HepG2 (cell line): ENCODE measurements around the gene EIF4G3. TPM values are rescaled to one million over a fixed set of nuclear protein-coding genes. Genes with fewer than 3 reads are reported as not detected.
A peak's percentile ranks its signal among the peaks of the same experiment; 100 is the strongest.

Source experiments
- ATAC-seq: fragments of 200-7000 bp; cut with Tn5 transposase; 3 replicates; pipeline ENCODE4 v1.9.1; 2020; ENCODE audit warnings: mild to moderate bottlenecking, moderate library complexity
- BruUV-seq: library from RNA; stranded (reverse); fragments of 400-500 nt; replicated peaks from 2 replicates; lab custom pipeline; 2021; lab: Mats Ljungman, UMichigan
- CTCF ChIA-PET: fragments of 300-600 bp; formaldehyde crosslinking; extraction: SDS; loops from one replicate; lab custom pipeline; 2021; ENCODE audit warnings: low total read pairs, inconsistent platforms, low intra/inter-chr PET ratio; lab: Yijun Ruan, JAX
- POLR2A ChIA-PET: fragments of 350-600 bp; sonication (Branson Sonifier 250); formaldehyde crosslinking; loops from one replicate; lab custom pipeline; 2020; ENCODE audit warnings: antibody characterized with exemption, inconsistent platforms; lab: Yijun Ruan, JAX
- DNase-seq: peaks from one replicate; pipeline ENCODE4 v3.0.0-alpha.2; 2015; ENCODE audit warnings: low spot score
- FAIRE-seq: peaks from 3 replicates; lab custom pipeline; 2011; peaks lifted over from hg19 to GRCh38; lab: Jason Lieb, UNC
- H2AFZ ChIP-seq: one replicate; pipeline ENCODE4 v1.6.1; 2011; ENCODE audit warnings: low read length, inconsistent platforms
- H3K27ac ChIP-seq: fragments of 300-600 bp; 3 replicates; pipeline ENCODE4 v1.8.0; 2011; ENCODE audit warnings: mixed run types, mild to moderate bottlenecking, mixed read lengths, low read length, inconsistent platforms; ENCODE audit not compliant: insufficient read depth; ENCODE audit errors: extremely low read length
- H3K27me3 ChIP-seq, 2 experiments: fragments of 200-600 bp in 1 of 2; 2 replicates in 1 of 2; 3 replicates in 1 of 2; pipeline versions ENCODE4 v1.6.0 to v1.8.0; 2011; ENCODE audit warnings: low read length in 2 of 2, mild to moderate bottlenecking in 2 of 2, moderate library complexity in 2 of 2, inconsistent platforms in 1 of 2; ENCODE audit not compliant: insufficient read depth in 2 of 2, control insufficient read depth in 1 of 2
- H3K36me3 ChIP-seq, 2 experiments: fragments of 200-600 bp in 1 of 2; replicated peaks in 1 of 2; 2 replicates in 1 of 2; 3 replicates in 1 of 2; pipeline versions ENCODE4 v1.5.1 to v1.8.0; 2011; ENCODE audit warnings: low read length in 2 of 2, inconsistent platforms in 1 of 2; ENCODE audit not compliant: insufficient read depth in 2 of 2, control insufficient read depth in 1 of 2
- H3K4me1 ChIP-seq: 2 replicates; pipeline ENCODE4 v1.5.1; 2012; ENCODE audit warnings: low read length, inconsistent platforms; ENCODE audit not compliant: insufficient read depth
- H3K4me2 ChIP-seq: 2 replicates; pipeline ENCODE4 v1.6.0; 2011; ENCODE audit warnings: low read depth, low read length, inconsistent platforms
- H3K4me3 ChIP-seq, 3 experiments: fragments of 200-600 bp in 1 of 3; sonication (generic), shearing (Covaris generic) in 1 of 3; replicated peaks in 1 of 3; 2 replicates each; pipeline ENCODE4 v1.5.1; 2011 to 2016; ENCODE audit warnings: low read length in 3 of 3, inconsistent platforms in 2 of 3, low read depth in 2 of 3, mild to moderate bottlenecking in 2 of 3, control low read depth in 1 of 3, mixed read lengths in 1 of 3; ENCODE audit not compliant: insufficient read depth in 1 of 3
- H3K79me2 ChIP-seq: one replicate; pipeline ENCODE4 v1.6.1; 2011; ENCODE audit warnings: low read length, inconsistent platforms; ENCODE audit not compliant: insufficient read depth
- H3K9ac ChIP-seq: 2 replicates; pipeline ENCODE4 v1.6.0; 2011; ENCODE audit warnings: mild to moderate bottlenecking, low read depth, low read length, inconsistent platforms; ENCODE audit not compliant: insufficient read depth
- H3K9me3 ChIP-seq: 2 replicates; pipeline ENCODE4 v1.5.1; 2012; ENCODE audit warnings: mild to moderate bottlenecking, low read length
- H4K20me1 ChIP-seq: 2 replicates; pipeline ENCODE4 v1.6.0; 2011; ENCODE audit warnings: inconsistent platforms, mild to moderate bottlenecking, low read length, moderate library complexity; ENCODE audit not compliant: insufficient read depth
- CREM ChIP-seq, 2 experiments: sonication (generic) in 1 of 2; formaldehyde crosslinking in 1 of 2; IDR thresholded peaks; 2 replicates each; pipeline versions ENCODE4 v1.4.0 to v1.6.1; 2016 to 2020; ENCODE audit warnings: antibody characterized with exemption in 1 of 2, mild to moderate bottlenecking in 1 of 2, missing genetic modification reagents in 1 of 2
- HNRNPL ChIP-seq: fragments of 200-400 bp; formaldehyde crosslinking; IDR thresholded peaks from 2 replicates; pipeline ENCODE4 v1.6.1; 2017; ENCODE audit warnings: mild to moderate bottlenecking, low read depth, low read length
- HOXA5 ChIP-seq: sonication (generic); formaldehyde crosslinking; IDR thresholded peaks from 2 replicates; pipeline ENCODE4 v1.4.0; 2020; ENCODE audit warnings: missing genetic modification reagents
- MIXL1 ChIP-seq: IDR thresholded peaks from 2 replicates; pipeline ENCODE4 v1.6.1; 2016
- NFE2L1 ChIP-seq: sonication (generic); formaldehyde crosslinking; IDR thresholded peaks from 2 replicates; pipeline ENCODE4 v1.4.0; 2020; ENCODE audit warnings: missing genetic modification reagents, mild to moderate bottlenecking, borderline replicate concordance
- PPARG ChIP-seq: conservative IDR thresholded peaks from 2 replicates; pipeline ENCODE4 v1.6.1; 2016; ENCODE audit warnings: missing biosample characterization, missing genetic modification reagents
- RFX5 ChIP-seq: IDR thresholded peaks from 2 replicates; pipeline ENCODE4 v1.6.1; 2011; ENCODE audit warnings: low read depth, low read length, improper control_type of control experiment
- SSRP1 ChIP-seq: IDR thresholded peaks from 2 replicates; pipeline ENCODE4 v1.6.1; 2016; ENCODE audit warnings: control low read depth
- TOPORS ChIP-seq: sonication (generic); formaldehyde crosslinking; IDR thresholded peaks from 2 replicates; pipeline ENCODE4 v1.8.0; 2023; ENCODE audit warnings: mild to moderate bottlenecking, missing genetic modification reagents
- ZBTB1 ChIP-seq: sonication (generic); formaldehyde crosslinking; IDR thresholded peaks from 2 replicates; pipeline ENCODE4 v1.4.0; 2020; ENCODE audit warnings: missing genetic modification reagents, borderline replicate concordance
- ZFP1 ChIP-seq: IDR thresholded peaks from 2 replicates; pipeline ENCODE4 v1.6.1; 2016
- ZNF883 ChIP-seq: sonication (generic); formaldehyde crosslinking; IDR thresholded peaks from 2 replicates; pipeline ENCODE4 v1.5.1; 2020; ENCODE audit warnings: mild to moderate bottlenecking, missing genetic modification reagents; ENCODE audit errors: not compliant biosample characterization
- WGBS: methylation state at CpG from one replicate; pipeline ENCODE4 v1.1.6; 2017; ENCODE audit warnings: low lambda C conversion rate; 5-methylcytosine and 5-hydroxymethylcytosine counted together
- in situ Hi-C: cut with HindIII; loops from 2 replicates; pipeline ENCODE4 v1.10.0; 2017; ENCODE audit warnings: low pct_unique_long_range_greater_than_20kb; ENCODE audit not compliant: extremely low pct_ligation_motif_present
- intact Hi-C: fragments of 100-400 bp; cut with micrococcal nuclease; formaldehyde crosslinking; loops from one replicate; pipeline ENCODE4 v1.10.0; 2022; ENCODE audit not compliant: unreplicated experiment
- polyA plus RNA-seq, 8 experiments: library from polyadenylated mRNA; depleted of rRNA in 3 of 8; stranded (reverse) in 7 of 8; unstranded in 1 of 8; fragments of >200 nt; fragmentation: Illumina TruSeq in 4 of 8; extraction: Trizol in 4 of 8; gene quantifications; 2 replicates each; pipeline versions ENCODE4 v1.2.1 to v1.2.3, GENCODE V29; 2011 to 2016; ENCODE audit warnings: low read depth in 4 of 8, missing spikeins in 1 of 8, mixed read lengths in 1 of 8; ENCODE audit not compliant: insufficient read depth in 1 of 8
- total RNA-seq, 5 experiments: library from RNA; depleted of rRNA; stranded (reverse); fragments of >200 nt; fragmentation: Illumina TruSeq; extraction: Trizol; gene quantifications; 2 replicates each; pipeline ENCODE4 v1.2.3, GENCODE V29; 2016; ENCODE audit warnings: low read depth in 1 of 5
- TF ChIP-seq, protein P1 (sequence below): sonication (generic); formaldehyde crosslinking; IDR thresholded peaks from 2 replicates; pipeline ENCODE4 v1.4.0; 2020; ENCODE audit warnings: missing genetic modification reagents
- TF ChIP-seq, protein P2 (sequence below): sonication (generic); formaldehyde crosslinking; IDR thresholded peaks from 2 replicates; pipeline ENCODE4 v1.5.1; 2020; ENCODE audit warnings: missing genetic modification reagents, mild to moderate bottlenecking, borderline replicate concordance
- TF ChIP-seq, protein P3 (sequence below): sonication (generic); formaldehyde crosslinking; IDR thresholded peaks from 2 replicates; pipeline ENCODE4 v1.5.0; 2020; ENCODE audit warnings: missing genetic modification reagents, mild to moderate bottlenecking, borderline replicate concordance

Gene EIF4G3
- total and polyA plus RNA-seq, 2 of the 13 experiments (the other 11 are each of a cell fraction or from before 2014, with no cell fraction given), result 22.2 to 27.6 TPM

DNA sequence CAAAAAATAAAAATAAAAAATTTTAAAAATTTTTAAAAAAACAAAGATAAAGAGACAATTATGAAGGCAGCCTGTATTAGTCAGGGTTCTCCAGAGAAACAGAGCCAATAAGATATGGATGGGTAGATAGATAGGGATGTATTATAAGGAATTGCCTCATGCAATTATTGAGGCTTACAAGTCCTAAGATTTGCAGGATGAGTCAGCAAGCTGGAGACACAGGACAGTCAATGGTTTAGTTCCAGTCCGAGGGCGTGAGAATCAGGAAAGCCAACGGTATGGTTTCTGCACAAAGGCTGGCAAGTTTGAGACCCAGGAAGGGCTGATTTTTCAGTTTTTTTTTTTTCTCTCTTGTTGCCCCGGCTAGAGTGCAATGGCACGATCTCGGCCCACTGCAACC lies 24.1 kb upstream of the EIF4G3 start:
- H4K20me1 ChIP-seq, result no peaks in the 10 kb centered on the region
- CTCF ChIA-PET, result no interaction called here
- H3K27ac ChIP-seq, result no peak overlapping the region
- no peak overlapping the region for H2AFZ ChIP-seq
- ATAC-seq (no peak), FAIRE-seq (no peak), DNase-seq (no peak)
- intact Hi-C loops (no loop called here), in situ Hi-C loops (no loop called here)
- H3K9me3 ChIP-seq, result no peaks in the 10 kb centered on the region
- H3K79me2 ChIP-seq, result no peaks in the 10 kb centered on the region
- no peaks in the 10 kb centered on the region for H3K4me1 ChIP-seq
- no peaks in the 10 kb centered on the region; a peak in 1 of 5 replicates for H3K27me3 ChIP-seq
- no peak overlapping the region for H3K4me3 ChIP-seq
- WGBS, result 58% methylated on average over 6 of the region's 6 CpGs
- BruUV-seq, result no TSS peak
- POLR2A ChIA-PET, result no interaction called here
- H3K36me3 ChIP-seq, result no peaks in the 10 kb centered on the region
- no peak overlapping the region for H3K9ac ChIP-seq
- no peak overlapping the region for H3K4me2 ChIP-seq
- no peak for TF ChIP-seq NFE2L1 (CRISPR knock-in tag)
- no peak for TF ChIP-seq ZNF883 (CRISPR knock-in tag)
- no peak for TF ChIP-seq HOXA5 (CRISPR knock-in tag)
- no peak for TF ChIP-seq MIXL1
- TF ChIP-seq, protein P1, sequence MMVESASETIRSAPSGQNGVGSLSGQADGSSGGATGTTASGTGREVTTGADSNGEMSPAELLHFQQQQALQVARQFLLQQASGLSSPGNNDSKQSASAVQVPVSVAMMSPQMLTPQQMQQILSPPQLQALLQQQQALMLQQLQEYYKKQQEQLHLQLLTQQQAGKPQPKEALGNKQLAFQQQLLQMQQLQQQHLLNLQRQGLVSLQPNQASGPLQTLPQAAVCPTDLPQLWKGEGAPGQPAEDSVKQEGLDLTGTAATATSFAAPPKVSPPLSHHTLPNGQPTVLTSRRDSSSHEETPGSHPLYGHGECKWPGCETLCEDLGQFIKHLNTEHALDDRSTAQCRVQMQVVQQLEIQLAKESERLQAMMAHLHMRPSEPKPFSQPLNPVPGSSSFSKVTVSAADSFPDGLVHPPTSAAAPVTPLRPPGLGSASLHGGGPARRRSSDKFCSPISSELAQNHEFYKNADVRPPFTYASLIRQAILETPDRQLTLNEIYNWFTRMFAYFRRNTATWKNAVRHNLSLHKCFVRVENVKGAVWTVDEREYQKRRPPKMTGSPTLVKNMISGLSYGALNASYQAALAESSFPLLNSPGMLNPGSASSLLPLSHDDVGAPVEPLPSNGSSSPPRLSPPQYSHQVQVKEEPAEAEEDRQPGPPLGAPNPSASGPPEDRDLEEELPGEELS, result no peak

DNA sequence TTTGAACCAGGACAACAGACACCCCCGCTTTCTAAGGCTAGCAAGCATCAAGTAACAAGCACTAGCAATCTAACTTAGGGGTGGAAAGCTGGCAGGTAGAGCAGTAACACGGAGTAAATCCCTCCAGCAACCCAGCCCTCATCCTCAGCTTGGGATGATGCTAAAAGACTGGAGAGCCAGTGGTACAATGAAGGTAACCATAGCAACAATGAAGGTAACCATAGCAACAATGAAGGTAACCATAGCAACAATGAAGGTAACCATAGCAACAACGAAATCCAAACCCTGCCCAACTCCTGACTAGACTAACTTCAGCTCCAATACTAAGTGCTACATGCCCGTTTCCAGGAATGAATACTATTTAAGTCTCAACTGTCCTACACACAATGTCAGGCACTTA lies 22.2 kb upstream of the EIF4G3 start:
- DNase-seq (no peak), FAIRE-seq (no peak), ATAC-seq (no peak)
- Histone ChIP-seq H3K4me2 (no peak overlapping the region), H4K20me1 (no peaks in the 10 kb centered on the region), H3K4me3 (no peak overlapping the region), H3K36me3 (no peaks in the 10 kb centered on the region), H3K79me2 (no peaks in the 10 kb centered on the region), H3K4me1 (peaks cover 10% of the 10 kb centered on the region; the same call in 1 of the 2 replicates), H3K27me3 (no peaks in the 10 kb centered on the region; a peak in 1 of 5 replicates), H3K9me3 (no peaks in the 10 kb centered on the region), H3K27ac (no peak overlapping the region), H3K9ac (no peak overlapping the region), H2AFZ (no peak overlapping the region)
- no TSS peak for BruUV-seq
- in situ Hi-C loops, result loop anchor here (5.0 to 25.0 kb wide), 2 partner anchors 212 to 507 kb away; no protein-coding TSS in a partner anchor
- 0% methylated on average over 3 of the region's 4 CpGs for WGBS
- intact Hi-C loops, result no loop called here
- CTCF ChIA-PET, result no interaction called here
- POLR2A ChIA-PET, result no interaction called here
- TF ChIP-seq, protein P2, sequence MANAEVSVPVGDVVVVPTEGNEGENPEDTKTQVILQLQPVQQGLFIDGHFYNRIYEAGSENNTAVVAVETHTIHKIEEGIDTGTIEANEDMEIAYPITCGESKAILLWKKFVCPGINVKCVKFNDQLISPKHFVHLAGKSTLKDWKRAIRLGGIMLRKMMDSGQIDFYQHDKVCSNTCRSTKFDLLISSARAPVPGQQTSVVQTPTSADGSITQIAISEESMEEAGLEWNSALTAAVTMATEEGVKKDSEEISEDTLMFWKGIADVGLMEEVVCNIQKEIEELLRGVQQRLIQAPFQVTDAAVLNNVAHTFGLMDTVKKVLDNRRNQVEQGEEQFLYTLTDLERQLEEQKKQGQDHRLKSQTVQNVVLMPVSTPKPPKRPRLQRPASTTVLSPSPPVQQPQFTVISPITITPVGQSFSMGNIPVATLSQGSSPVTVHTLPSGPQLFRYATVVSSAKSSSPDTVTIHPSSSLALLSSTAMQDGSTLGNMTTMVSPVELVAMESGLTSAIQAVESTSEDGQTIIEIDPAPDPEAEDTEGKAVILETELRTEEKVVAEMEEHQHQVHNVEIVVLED, result no peak
- TF ChIP-seq PPARG (no peak), ZFP1 (CRISPR knock-in tag) (no peak), HNRNPL (no peak), ZBTB1 (no peak), SSRP1 (CRISPR knock-in tag) (no peak), CREM (IDR thresholded peaks at IDR 0.05) (no peak), CREM (CRISPR knock-in tag; IDR thresholded peaks at IDR 0.05) (no peak), RFX5 (peak; percentile 44; the same call in 1 of the 2 replicates), TOPORS (CRISPR knock-in tag) (no peak)
- TF ChIP-seq, protein P3, sequence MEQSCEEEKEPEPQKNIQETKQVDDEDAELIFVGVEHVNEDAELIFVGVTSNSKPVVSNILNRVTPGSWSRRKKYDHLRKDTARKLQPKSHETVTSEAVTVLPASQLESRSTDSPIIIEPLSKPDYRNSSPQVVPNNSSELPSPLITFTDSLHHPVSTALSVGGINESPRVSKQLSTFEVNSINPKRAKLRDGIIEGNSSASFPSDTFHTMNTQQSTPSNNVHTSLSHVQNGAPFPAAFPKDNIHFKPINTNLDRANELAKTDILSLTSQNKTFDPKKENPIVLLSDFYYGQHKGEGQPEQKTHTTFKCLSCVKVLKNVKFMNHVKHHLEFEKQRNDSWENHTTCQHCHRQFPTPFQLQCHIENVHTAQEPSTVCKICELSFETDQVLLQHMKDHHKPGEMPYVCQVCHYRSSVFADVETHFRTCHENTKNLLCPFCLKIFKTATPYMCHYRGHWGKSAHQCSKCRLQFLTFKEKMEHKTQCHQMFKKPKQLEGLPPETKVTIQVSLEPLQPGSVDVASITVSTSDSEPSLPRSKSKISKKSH (CRISPR knock-in tag), result no peak
